SK-N-SH (cell line): ENCODE data around the gene HDAC4.

Experiments used
- CHD2 ChIP-seq: fragments of 150-350 bp; IDR thresholded peaks from 2 replicates; pipeline ENCODE4 v1.6.1; 2018; ENCODE audit warnings: low read length; ENCODE audit not compliant: partially characterized antibody
- CTCF ChIP-seq: fragments of 200-600 bp; sonication (generic); IDR thresholded peaks from 2 replicates; pipeline ENCODE4 v1.6.1; 2017; ENCODE audit warnings: antibody characterized with exemption, mild to moderate bottlenecking, moderate library complexity
- EP300 ChIP-seq, 2 experiments: IDR thresholded peaks; 2 replicates each; pipeline versions ENCODE4 v1.4.0 to v1.6.1; 2012; ENCODE audit warnings: borderline replicate concordance in 1 of 2, low read depth in 1 of 2, low read length in 1 of 2
- EZH2phosphoT487 ChIP-seq: fragments of 200-600 bp; sonication (generic); IDR thresholded peaks from 2 replicates; pipeline ENCODE4 v1.6.1; 2017; ENCODE audit warnings: low read depth, mixed run types, mild to moderate bottlenecking, antibody characterized with exemption, moderate library complexity, borderline replicate concordance
- FOXM1 ChIP-seq: IDR thresholded peaks from 2 replicates; pipeline ENCODE4 v1.4.0; 2012; ENCODE audit warnings: low read depth, mild to moderate bottlenecking
- JUND ChIP-seq: IDR thresholded peaks from 2 replicates; pipeline ENCODE4 v1.4.0; 2012
- MAX ChIP-seq: IDR thresholded peaks from 2 replicates; pipeline ENCODE4 v1.4.0; 2012; ENCODE audit warnings: low read depth
- MXI1 ChIP-seq: IDR thresholded peaks from 2 replicates; pipeline ENCODE4 v1.6.1; 2012; ENCODE audit warnings: mild to moderate bottlenecking, low read depth, low read length, improper control_type of control experiment
- POLR2AphosphoS5 ChIP-seq: IDR thresholded peaks from 2 replicates; pipeline ENCODE4 v1.6.1; 2012; ENCODE audit warnings: low read depth, low read length
- RAD21 ChIP-seq: IDR thresholded peaks from 2 replicates; pipeline ENCODE4 v1.6.1; 2012; ENCODE audit warnings: mild to moderate bottlenecking, low read length
- RFX5 ChIP-seq: IDR thresholded peaks from 2 replicates; pipeline ENCODE4 v1.6.1; 2012; ENCODE audit warnings: mild to moderate bottlenecking, improper control_type of control experiment, low read length
- SIN3A ChIP-seq: IDR thresholded peaks from 2 replicates; pipeline ENCODE4 v1.6.1; 2012; ENCODE audit warnings: low read depth, mild to moderate bottlenecking, low read length, moderate library complexity, borderline replicate concordance
- TAF1 ChIP-seq: IDR thresholded peaks from 2 replicates; pipeline ENCODE4 v1.6.1; 2012; ENCODE audit warnings: low read depth, mild to moderate bottlenecking, low read length, moderate library complexity, borderline replicate concordance
- TF ChIP-seq, protein P1 (sequence below): IDR thresholded peaks from 2 replicates; pipeline ENCODE4 v1.4.0; 2012; ENCODE audit warnings: low read depth, borderline replicate concordance

GRCh38 chr2:239158641-239159475 is 242.0 kb downstream of the HDAC4 start:
- TF ChIP-seq FOXM1 (no peak), EZH2phosphoT487 (no peak), CTCF (no peak), POLR2AphosphoS5 (no peak), MAX (no peak), CHD2 (no peak), RFX5 (no peak), JUND (no peak), SIN3A (no peak), TAF1 (no peak), MXI1 (no peak), RAD21 (no peak), EP300 (IDR thresholded peaks at IDR 0.05; ENCODE audit: borderline replicate concordance in 1 of 2, low read depth in 1 of 2, low read length in 1 of 2) (no peak)
- TF ChIP-seq, protein P1, sequence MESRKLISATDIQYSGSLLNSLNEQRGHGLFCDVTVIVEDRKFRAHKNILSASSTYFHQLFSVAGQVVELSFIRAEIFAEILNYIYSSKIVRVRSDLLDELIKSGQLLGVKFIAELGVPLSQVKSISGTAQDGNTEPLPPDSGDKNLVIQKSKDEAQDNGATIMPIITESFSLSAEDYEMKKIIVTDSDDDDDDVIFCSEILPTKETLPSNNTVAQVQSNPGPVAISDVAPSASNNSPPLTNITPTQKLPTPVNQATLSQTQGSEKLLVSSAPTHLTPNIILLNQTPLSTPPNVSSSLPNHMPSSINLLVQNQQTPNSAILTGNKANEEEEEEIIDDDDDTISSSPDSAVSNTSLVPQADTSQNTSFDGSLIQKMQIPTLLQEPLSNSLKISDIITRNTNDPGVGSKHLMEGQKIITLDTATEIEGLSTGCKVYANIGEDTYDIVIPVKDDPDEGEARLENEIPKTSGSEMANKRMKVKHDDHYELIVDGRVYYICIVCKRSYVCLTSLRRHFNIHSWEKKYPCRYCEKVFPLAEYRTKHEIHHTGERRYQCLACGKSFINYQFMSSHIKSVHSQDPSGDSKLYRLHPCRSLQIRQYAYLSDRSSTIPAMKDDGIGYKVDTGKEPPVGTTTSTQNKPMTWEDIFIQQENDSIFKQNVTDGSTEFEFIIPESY = no peak
